PC-9 (cell line): ENCODE results near the gene RBM45. TPM values are rescaled to one million over a fixed set of nuclear protein-coding genes. Genes with fewer than 3 reads are reported as not detected.

Experiments used
- BruUV-seq: library from RNA; stranded (reverse); fragments of 400-500 nt; replicated peaks from 2 replicates; lab custom pipeline; 2021; lab: Mats Ljungman, UMichigan
- CTCF ChIA-PET: fragments of 300-600 bp; sonication (Branson Sonifier 250); formaldehyde crosslinking; loops from one replicate; lab custom pipeline; 2022; ENCODE audit warnings: antibody characterized with exemption; lab: Charles Lee
- POLR2A ChIA-PET: fragments of 300-600 bp; sonication (Branson Sonifier 250); formaldehyde crosslinking; loops from one replicate; lab custom pipeline; 2022; ENCODE audit warnings: antibody characterized with exemption; ENCODE audit not compliant: unreplicated experiment; lab: Charles Lee
- DNase-seq, 2 experiments: peaks; one replicate each; pipeline versions ENCODE4 v3.0.0 to v3.0.0-alpha.2; 2015 to 2022; ENCODE audit warnings: mixed read lengths in 1 of 2
- H2AFZ ChIP-seq: fragments of 200-600 bp; sonication (generic); 2 replicates; pipeline ENCODE4 v1.8.1; 2017; ENCODE audit warnings: antibody characterized with exemption
- H3F3A ChIP-seq: fragments of 200-600 bp; sonication (generic); 2 replicates; pipeline ENCODE4 v1.8.1; 2017; ENCODE audit warnings: antibody characterized with exemption, mild to moderate bottlenecking, low read depth; ENCODE audit not compliant: insufficient read depth
- H3K27ac ChIP-seq: fragments of 200-600 bp; sonication (generic); 2 replicates; pipeline ENCODE4 v1.6.1; 2016; ENCODE audit warnings: mixed run types
- H3K27me3 ChIP-seq: fragments of 200-600 bp; sonication (generic); 2 replicates; pipeline ENCODE4 v1.6.1; 2016; ENCODE audit warnings: low read depth, mixed run types; ENCODE audit not compliant: insufficient read depth
- H3K36me3 ChIP-seq: fragments of 200-600 bp; sonication (generic); 2 replicates; pipeline ENCODE4 v1.6.1; 2016; ENCODE audit warnings: low read depth, mixed run types
- H3K4me1 ChIP-seq: fragments of 200-600 bp; sonication (generic); replicated peaks from 2 replicates; pipeline ENCODE4 v1.6.1; 2016; ENCODE audit warnings: mixed run types; ENCODE audit not compliant: insufficient read depth
- H3K4me2 ChIP-seq: fragments of 200-600 bp; sonication (generic); 2 replicates; pipeline ENCODE4 v1.6.1; 2017; ENCODE audit warnings: mixed run types
- H3K4me3 ChIP-seq: fragments of 200-600 bp; sonication (generic); 2 replicates; pipeline ENCODE4 v1.6.1; 2016; ENCODE audit warnings: mixed run types
- H3K79me2 ChIP-seq: fragments of 200-600 bp; sonication (generic); 2 replicates; pipeline ENCODE4 v1.6.1; 2017; ENCODE audit warnings: low read depth, mixed run types
- H3K9me2 ChIP-seq: fragments of 200-600 bp; sonication (generic); 2 replicates; pipeline ENCODE4 v1.8.1; 2017; ENCODE audit warnings: mild to moderate bottlenecking; ENCODE audit not compliant: insufficient read depth
- H3K9me3 ChIP-seq: fragments of 200-600 bp; sonication (generic); 2 replicates; pipeline ENCODE4 v1.8.1; 2016; ENCODE audit warnings: low read depth; ENCODE audit not compliant: insufficient read depth
- H4K20me1 ChIP-seq: fragments of 200-600 bp; sonication (generic); 2 replicates; pipeline ENCODE4 v1.8.1; 2017; ENCODE audit not compliant: insufficient read depth
- CTCF ChIP-seq: fragments of 200-600 bp; sonication (generic); conservative IDR thresholded peaks from 2 replicates; pipeline ENCODE4 v1.6.1; 2017; ENCODE audit warnings: mixed run types, antibody characterized with exemption, mild to moderate bottlenecking, moderate library complexity
- EZH2 ChIP-seq: fragments of 200-600 bp; sonication (generic); IDR thresholded peaks from 2 replicates; pipeline ENCODE4 v1.8.0; 2017; ENCODE audit warnings: antibody characterized with exemption, low read depth
- intact Hi-C: fragments of 100-400 bp; cut with micrococcal nuclease; formaldehyde crosslinking; loops from one replicate; pipeline ENCODE4 v1.10.0; 2022; ENCODE audit not compliant: unreplicated experiment
- total RNA-seq: library from RNA; stranded (reverse); gene quantifications from 2 replicates; pipeline ENCODE4 v1.2.3, GENCODE V29; 2021

RBM45 gene
- total RNA-seq, 1 experiment from 2014 or later, result 12.6 TPM

GRCh38 chr2:178070824-178071223 lies 41.4 kb upstream of the RBM45 start:
- H3K27me3 ChIP-seq, result no peaks in the 10 kb centered on the region
- no peaks in the 10 kb centered on the region for H3K36me3 ChIP-seq
- no TSS peak for BruUV-seq
- no peak overlapping the region for H2AFZ ChIP-seq
- peaks cover 27% of the 10 kb centered on the region for H3K4me1 ChIP-seq
- CTCF ChIA-PET, result interaction anchor here (0.6 kb wide), 1 partner anchor 347 kb away, joined by 3 read pairs; no protein-coding TSS in a partner anchor
- no peaks in the 10 kb centered on the region for H3K9me2 ChIP-seq
- TF ChIP-seq CTCF, result no peak
- no peak for TF ChIP-seq EZH2
- intact Hi-C loops, result loop anchor here (10.0 kb wide), 2 partner anchors 124 to 1194 kb away; partner anchors contain the start of genes OSBPL6 and SESTD1
- no peaks in the 10 kb centered on the region for H3K9me3 ChIP-seq
- H4K20me1 ChIP-seq, result no peaks in the 10 kb centered on the region
- peaks cover 8% of the 10 kb centered on the region; the same call in 1 of the 2 replicates for H3F3A ChIP-seq
- DNase-seq, result no peak
- H3K4me3 ChIP-seq, result no peak overlapping the region
- no peaks in the 10 kb centered on the region for H3K79me2 ChIP-seq
- POLR2A ChIA-PET, result interaction anchor here (0.7 kb wide), 1 partner anchor 1405 kb away, joined by 4 read pairs; no protein-coding TSS in a partner anchor
- no peak overlapping the region for H3K4me2 ChIP-seq
- no peak overlapping the region for H3K27ac ChIP-seq

DNA sequence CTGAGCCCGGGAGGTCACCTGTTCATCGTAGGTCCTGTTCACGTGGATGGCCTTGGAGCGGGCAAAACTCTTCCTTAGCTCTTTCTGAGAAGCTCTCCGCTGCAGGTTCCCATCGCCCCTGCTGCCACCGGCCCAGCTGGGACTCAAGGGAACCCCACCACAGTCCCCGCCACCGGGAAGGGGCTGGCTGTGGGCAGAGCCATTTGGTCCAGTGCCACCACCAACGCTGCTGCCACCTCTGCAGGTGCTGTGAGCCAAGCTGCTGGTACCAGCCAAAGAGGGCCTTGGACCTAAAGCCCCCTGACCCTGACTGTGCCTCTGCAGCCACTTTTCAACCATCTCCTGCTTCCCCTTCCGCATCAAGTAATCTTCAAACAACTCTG lies 40.2 kb upstream of the RBM45 start:
- H3K4me3 ChIP-seq, result peak overlapping the region; percentile 64
- no peak for DNase-seq
- H3K79me2 ChIP-seq, result no peaks in the 10 kb centered on the region
- H3K9me2 ChIP-seq, result no peaks in the 10 kb centered on the region
- peak overlapping the region; percentile 92 for H2AFZ ChIP-seq
- ChIA-PET CTCF (interaction anchor here (0.7 kb wide), 1 partner anchor 1691 kb away, joined by 3 read pairs; no protein-coding TSS in a partner anchor), POLR2A (interaction anchor here (0.7 kb wide), 2 partner anchors 27 to 674 kb away, joined by 3 to 4 read pairs; no protein-coding TSS in a partner anchor)
- no peaks in the 10 kb centered on the region for H4K20me1 ChIP-seq
- no peak overlapping the region for H3K27ac ChIP-seq
- intact Hi-C loops, result loop anchor here (2.0 to 10.0 kb wide), 3 partner anchors 41 to 1193 kb away; partner anchors contain the start of genes OSBPL6, RBM45 and SESTD1
- H3K4me2 ChIP-seq, result peak overlapping the region; percentile 97
- peaks cover 8% of the 10 kb centered on the region; the same call in 1 of the 2 replicates for H3F3A ChIP-seq
- no peaks in the 10 kb centered on the region for H3K27me3 ChIP-seq
- peaks cover 27% of the 10 kb centered on the region for H3K4me1 ChIP-seq
- BruUV-seq, result no TSS peak
- TF ChIP-seq CTCF, result no peak
- no peaks in the 10 kb centered on the region for H3K9me3 ChIP-seq
- no peaks in the 10 kb centered on the region for H3K36me3 ChIP-seq

- Histone ChIP-seq H3K27ac (no peak within 1 kb of the TSS), H3F3A (peaks cover 8% of the 10 kb centered on the region; the same call in 1 of the 2 replicates), H2AFZ (peak within 1 kb of the TSS; percentile 92), H4K20me1 (no peaks in the 10 kb centered on the region), H3K9me2 (no peaks in the 10 kb centered on the region), H3K4me1 (peaks cover 27% of the 10 kb centered on the region), H3K27me3 (no peaks in the 10 kb centered on the region), H3K4me3 (peak within 1 kb of the TSS; percentile 64), H3K9me3 (no peaks in the 10 kb centered on the region), H3K36me3 (no peaks in the 10 kb centered on the region), H3K79me2 (no peaks in the 10 kb centered on the region), H3K4me2 (peak within 1 kb of the TSS; percentile 97)
- ChIA-PET POLR2A (interaction anchor here (0.7 kb wide), 2 partner anchors 28 to 675 kb away, joined by 3 to 4 read pairs; no protein-coding TSS in a partner anchor), CTCF (interaction anchor here (0.6 kb wide), 2 partner anchors 57 to 279 kb away, joined by 3 to 4 read pairs; no protein-coding TSS in a partner anchor)
- TF ChIP-seq CTCF (no peak), EZH2 (no peak)
- BruUV-seq, result TSS peak; percentile 97
- intact Hi-C loops, result loop anchor here (2.0 to 10.0 kb wide), 3 partner anchors 40 to 1192 kb away; partner anchors contain the start of genes OSBPL6, RBM45 and SESTD1
- DNase-seq, result peak; percentile 85 to 94
These were observed 39.6 kb upstream of the RBM45 start, which contains the start of gene PDE11A for GRCh38 chr2:178072383-178073301. Gene PDE11A (minus strand): TSS chr2:178072777. CDS start chr2:178072437, 340 bp downstream.
